SHP77 (cell line): ENCODE data around the gene HSPA6.
"Not testable (repeated sequence)": the region's sequence is repeated elsewhere in the genome, so short reads cannot be mapped to it uniquely, and the experiment has no call there.

ENCODE experiments used
- DNase-seq, 2 experiments: peaks; one replicate each; lab custom pipeline; 2025; lab: John Stamatoyannopoulos, UW

HSPA6 gene

DNA sequence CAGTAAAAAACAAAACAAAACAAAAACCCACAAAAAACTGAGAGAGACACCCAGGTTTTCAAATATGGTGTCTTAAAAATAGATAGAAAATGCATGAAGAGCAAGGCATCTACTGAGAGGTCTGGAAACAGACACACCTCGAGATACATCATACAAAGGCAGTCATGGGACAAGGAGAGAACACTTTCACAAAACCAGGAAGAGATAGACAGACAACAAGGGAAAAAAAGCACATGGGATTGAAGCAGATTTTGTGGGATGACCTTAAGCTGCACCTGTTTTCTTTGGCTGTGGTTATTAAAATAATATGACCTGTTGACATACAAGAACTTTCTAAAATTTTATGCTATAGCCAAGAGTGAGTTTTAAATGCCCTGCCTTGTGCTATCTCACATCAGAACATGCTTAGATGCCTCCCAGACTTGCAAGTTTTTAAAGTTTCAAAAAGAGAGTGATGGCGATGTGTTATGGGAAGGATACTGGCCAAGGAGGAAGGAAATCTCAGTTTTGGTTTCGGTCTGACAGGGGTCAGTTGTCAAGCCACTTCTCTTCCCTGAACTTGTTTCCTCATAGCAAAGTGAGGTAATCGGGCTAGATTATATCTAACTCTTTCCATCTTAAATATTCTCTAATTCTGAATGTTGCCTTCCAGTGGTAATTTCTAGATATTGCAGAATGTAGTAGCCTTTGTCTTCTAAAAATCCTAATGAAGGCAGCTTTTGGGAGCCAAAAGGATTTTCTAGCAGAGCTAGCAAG is 36.8 kb downstream of the HSPA6 start:
- not testable (repeated sequence) for DNase-seq

DNA sequence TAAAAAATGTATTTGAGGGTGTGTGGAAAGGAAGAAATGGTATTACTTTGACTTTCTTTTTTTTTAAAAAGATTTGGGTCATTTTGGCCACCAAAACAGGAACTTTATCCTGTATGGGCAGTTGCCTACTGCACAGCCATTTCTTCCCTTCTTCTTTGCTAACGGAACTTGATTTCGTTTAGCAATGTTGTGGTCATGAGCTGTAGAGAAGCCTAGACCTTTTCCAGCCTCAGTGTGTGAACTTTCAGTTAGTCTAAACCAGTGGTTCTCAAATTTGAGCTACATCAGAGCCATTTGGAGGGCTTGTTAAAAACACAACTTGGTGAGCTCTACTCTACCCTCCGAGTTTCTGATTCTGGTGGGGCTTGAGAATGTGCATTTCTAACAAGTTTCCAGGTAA is 38.1 kb downstream of the HSPA6 start:
- DNase-seq, result not testable (repeated sequence)

DNA sequence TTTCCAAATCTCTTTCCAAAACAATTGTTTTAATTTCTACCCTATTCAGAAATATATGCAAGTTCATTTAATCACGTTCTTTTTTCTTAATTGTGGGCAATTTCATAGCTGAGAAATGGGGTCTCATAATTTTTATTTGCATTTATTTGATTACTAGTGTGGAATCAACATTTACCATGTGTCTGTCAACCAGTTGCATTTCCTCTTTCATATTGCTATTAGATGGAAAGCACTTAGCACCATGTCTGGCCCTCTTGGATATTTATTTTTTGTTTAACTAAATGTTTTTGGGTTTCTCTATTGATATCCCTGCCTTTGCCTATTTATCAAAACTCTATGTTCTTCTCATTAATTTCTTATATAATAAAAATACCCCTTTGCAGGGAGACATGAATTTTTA is 39.2 kb downstream of the HSPA6 start:
- DNase-seq, result not testable (repeated sequence)

DNA sequence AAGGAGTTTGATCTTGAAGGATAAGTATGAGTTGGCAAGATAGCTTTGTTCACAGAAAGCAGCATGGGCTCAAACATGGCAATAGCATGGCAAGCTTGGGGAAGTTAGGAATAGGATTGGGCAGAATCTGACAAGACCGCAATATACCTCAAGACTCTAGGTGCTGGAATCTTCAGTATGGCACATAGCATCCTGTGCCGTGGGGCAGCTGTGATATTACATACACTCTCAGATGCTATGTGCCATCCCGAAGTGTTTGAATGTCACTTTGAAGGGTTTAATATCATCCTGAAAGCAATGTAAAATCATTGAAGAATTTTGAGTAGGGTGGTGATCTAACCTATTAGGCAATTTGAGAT is 42.2 kb downstream of the HSPA6 start:
- not testable (repeated sequence) for DNase-seq

DNA sequence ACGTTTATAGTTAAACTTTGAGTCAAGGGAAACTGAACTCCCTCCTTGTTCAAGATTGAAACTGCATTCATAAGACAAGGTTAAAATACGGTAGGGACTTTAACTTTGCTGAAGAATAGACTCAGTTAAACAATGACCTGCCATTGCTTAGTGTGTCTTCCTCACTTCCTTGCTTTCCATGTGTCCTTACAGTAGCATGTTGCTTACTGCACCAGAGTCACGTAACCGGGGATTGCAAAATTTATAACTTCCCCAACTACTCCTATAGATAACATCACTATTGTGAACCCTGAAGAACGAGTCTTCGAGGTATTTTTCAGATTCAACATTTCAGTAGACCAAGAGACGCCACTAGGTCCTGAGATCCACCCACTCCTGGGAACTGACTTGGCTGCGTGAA is 47.4 kb downstream of the HSPA6 start:
- not testable (repeated sequence) for DNase-seq
